ENCODE data around the gene SPNS2. TPM values are rescaled to one million over a fixed set of nuclear protein-coding genes. Genes with fewer than 3 reads are reported as not detected.

Gene SPNS2
- total and polyA plus RNA-seq, 10 of the 15 experiments (the other 5 are each of a cell fraction or from before 2014, with no cell fraction given) = 0.04 to 1.1 (median 0.23) TPM; not detected in 2

DNA sequence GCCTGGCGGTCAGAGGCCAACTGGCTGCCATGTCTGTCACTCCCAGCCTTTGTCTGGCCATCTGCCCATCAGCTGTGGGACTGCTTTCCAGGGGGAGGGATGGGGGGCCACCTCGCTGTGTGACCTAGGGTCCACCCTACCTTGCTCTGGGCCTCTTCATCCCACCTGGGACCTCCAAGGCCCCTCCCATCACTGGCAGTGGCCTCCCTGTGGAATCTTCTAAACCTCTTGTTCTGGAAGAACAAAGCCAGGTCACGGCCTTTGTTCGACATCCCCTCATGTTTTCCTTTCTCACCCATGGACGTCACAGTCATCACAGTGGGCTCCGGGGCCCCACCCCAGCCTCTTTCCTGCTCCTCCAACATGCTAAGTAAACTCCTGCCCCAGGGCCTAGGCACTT lies 24.0 kb downstream of the SPNS2 start (continued):
- TF ChIP-seq NKRF (conservative IDR thresholded peaks at IDR 0.05) = no peak

GRCh38 chr17:4523946-4524345 lies 25.3 kb downstream of the SPNS2 start:
- Histone ChIP-seq H3K9ac (ENCODE audit: control insufficient read depth, insufficient read depth, low read length) (no peak overlapping the region), H3K79me2 (ENCODE audit: control insufficient read depth, insufficient read depth, low read length) (no peaks in the 10 kb centered on the region), H3K36me3 (ENCODE audit: control insufficient read depth in 2 of 2, insufficient read depth in 2 of 2, low read length in 1 of 2) (no peaks in the 10 kb centered on the region), H4K20me1 (ENCODE audit: control insufficient read depth, insufficient read depth) (no peaks in the 10 kb centered on the region), H3K4me1 (ENCODE audit: control insufficient read depth, insufficient read depth, low read length) (peaks cover 10% of the 10 kb centered on the region), H3K27me3 (replicated peaks in 1 of 2; ENCODE audit: control insufficient read depth in 2 of 2, insufficient read depth in 2 of 2, low read length in 1 of 2) (no peaks in the 10 kb centered on the region), H3K4me3 (no peak overlapping the region), H3K27ac (ENCODE audit: control insufficient read depth, insufficient read depth) (no peak overlapping the region), H2AFZ (ENCODE audit: control insufficient read depth, low read depth, low read length) (no peak overlapping the region), H3K9me3 (replicated peaks; ENCODE audit: control insufficient read depth, insufficient read depth, low read length) (no peaks in the 10 kb centered on the region), H3K4me2 (ENCODE audit: control insufficient read depth, insufficient read depth) (peak overlapping the region; percentile 1; the same call in 1 of the 2 replicates)
- 71% methylated on average over 8 of the region's 8 CpGs for WGBS (ENCODE audit: insufficient coverage, insufficient replicate concordance, low lambda C conversion rate, missing lambda C conversion rate)
- ChIA-PET POLR2A (no interaction called here), CTCF (interaction anchor here (0.6 to 1.4 kb wide), 3 partner anchors 41 to 112 kb away, joined by 3 to 5 read pairs (median 4); no protein-coding TSS in a partner anchor), RAD21 (ENCODE audit: unreplicated experiment) (interaction anchor here (1.2 kb wide), 1 partner anchor 103 kb away, joined by 7 read pairs; no protein-coding TSS in a partner anchor), SMC1A (ENCODE audit: uncharacterized antibody, unreplicated experiment) (interaction anchor here (0.7 to 1.3 kb wide), 4 partner anchors 15 to 43 kb away, joined by 3 to 4 read pairs (median 3); no protein-coding TSS in a partner anchor)
- in situ Hi-C loops (cut with MboI) (no loop called here), intact Hi-C loops (cut with micrococcal nuclease; ENCODE audit: unreplicated experiment) (loop anchor here (10.0 kb wide), 1 partner anchor 99 kb away; no protein-coding TSS in a partner anchor)
- FAIRE-seq (no peak), DNase-seq (ENCODE audit: low read depth, low spot score) (no peak), ATAC-seq (no peak)
- TF ChIP-seq POLR2A (IDR thresholded peaks at IDR 0.05; ENCODE audit: low read depth, low read length) (no peak), CBX5 (IDR thresholded peaks at IDR 0.05; ENCODE audit: low read depth) (no peak), NFYB (IDR thresholded peaks at IDR 0.05; ENCODE audit: insufficient read depth, low read depth, low read length) (no peak), TAF1 (IDR thresholded peaks at IDR 0.05; ENCODE audit: borderline replicate concordance, low read depth, low read length) (no peak), FOXK2 (IDR thresholded peaks at IDR 0.05) (no peak), EED (IDR thresholded peaks at IDR 0.05; ENCODE audit: low read depth) (no peak), IKZF1 (conservative IDR thresholded peaks at IDR 0.05) (no peak), STAT1 (conservative IDR thresholded peaks at IDR 0.05) (no peak)
- TF ChIP-seq, protein P1, sequence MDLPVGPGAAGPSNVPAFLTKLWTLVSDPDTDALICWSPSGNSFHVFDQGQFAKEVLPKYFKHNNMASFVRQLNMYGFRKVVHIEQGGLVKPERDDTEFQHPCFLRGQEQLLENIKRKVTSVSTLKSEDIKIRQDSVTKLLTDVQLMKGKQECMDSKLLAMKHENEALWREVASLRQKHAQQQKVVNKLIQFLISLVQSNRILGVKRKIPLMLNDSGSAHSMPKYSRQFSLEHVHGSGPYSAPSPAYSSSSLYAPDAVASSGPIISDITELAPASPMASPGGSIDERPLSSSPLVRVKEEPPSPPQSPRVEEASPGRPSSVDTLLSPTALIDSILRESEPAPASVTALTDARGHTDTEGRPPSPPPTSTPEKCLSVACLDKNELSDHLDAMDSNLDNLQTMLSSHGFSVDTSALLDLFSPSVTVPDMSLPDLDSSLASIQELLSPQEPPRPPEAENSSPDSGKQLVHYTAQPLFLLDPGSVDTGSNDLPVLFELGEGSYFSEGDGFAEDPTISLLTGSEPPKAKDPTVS (IDR thresholded peaks at IDR 0.05; ENCODE audit: low read depth, low read length) = no peak
- TF ChIP-seq, protein P2, sequence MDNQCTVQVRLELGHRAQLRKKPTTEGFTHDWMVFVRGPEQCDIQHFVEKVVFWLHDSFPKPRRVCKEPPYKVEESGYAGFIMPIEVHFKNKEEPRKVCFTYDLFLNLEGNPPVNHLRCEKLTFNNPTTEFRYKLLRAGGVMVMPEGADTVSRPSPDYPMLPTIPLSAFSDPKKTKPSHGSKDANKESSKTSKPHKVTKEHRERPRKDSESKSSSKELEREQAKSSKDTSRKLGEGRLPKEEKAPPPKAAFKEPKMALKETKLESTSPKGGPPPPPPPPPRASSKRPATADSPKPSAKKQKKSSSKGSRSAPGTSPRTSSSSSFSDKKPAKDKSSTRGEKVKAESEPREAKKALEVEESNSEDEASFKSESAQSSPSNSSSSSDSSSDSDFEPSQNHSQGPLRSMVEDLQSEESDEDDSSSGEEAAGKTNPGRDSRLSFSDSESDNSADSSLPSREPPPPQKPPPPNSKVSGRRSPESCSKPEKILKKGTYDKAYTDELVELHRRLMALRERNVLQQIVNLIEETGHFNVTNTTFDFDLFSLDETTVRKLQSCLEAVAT (IDR thresholded peaks at IDR 0.05) = no peak
- no TSS peak for BruUV-seq (replicated peaks)
